ENCODE results near the gene PMFBP1.
"Not testable (repeated sequence)": the region's sequence is repeated elsewhere in the genome, so short reads cannot be mapped to it uniquely, and the experiment has no call there.

DNA sequence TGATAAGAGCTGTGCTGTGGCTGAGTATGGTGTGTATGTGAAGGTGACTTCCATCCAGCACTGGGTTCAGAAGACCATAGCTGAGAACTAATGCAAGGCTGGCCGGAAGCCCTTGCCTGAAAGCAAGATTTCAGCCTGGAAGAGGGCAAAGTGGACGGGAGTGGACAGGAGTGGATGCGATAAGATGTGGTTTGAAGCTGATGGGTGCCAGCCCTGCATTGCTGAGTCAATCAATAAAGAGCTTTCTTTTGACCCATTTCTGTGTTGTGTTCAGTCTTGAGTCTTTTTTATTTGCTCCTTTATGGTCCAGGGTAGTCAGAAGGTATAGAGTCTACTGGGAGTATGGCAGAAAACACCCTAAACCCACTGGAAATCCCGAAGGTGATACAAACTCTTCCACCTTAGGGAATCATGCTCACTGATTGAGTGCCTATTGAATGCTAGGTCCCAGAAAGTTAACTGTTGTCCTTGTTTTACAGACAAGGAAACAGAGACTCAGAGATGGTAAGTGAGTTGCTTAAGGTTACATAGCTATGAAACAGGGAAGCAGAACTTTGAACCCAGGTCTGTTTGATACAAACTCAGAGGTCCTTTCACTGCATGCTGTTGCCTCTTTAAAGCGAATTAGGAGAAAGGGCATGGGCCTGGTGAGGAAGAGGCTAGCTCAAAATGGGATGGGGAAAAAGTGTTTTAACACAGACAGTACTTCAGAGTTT lies 94.8 kb downstream of the PMFBP1 start:
- not testable (repeated sequence) for TF ChIP-seq CTCF (IDR thresholded peaks at IDR 0.05; ENCODE audit: poor library complexity, severe bottlenecking); EZH2 (IDR thresholded peaks at IDR 0.05; ENCODE audit: borderline replicate concordance, insufficient read depth, low read length, poor library complexity, severe bottlenecking); SMC3 (conservative IDR thresholded peaks at IDR 0.05; ENCODE audit: poor library complexity); RAD21 (conservative IDR thresholded peaks at IDR 0.05); POLR2AphosphoS5 (IDR thresholded peaks at IDR 0.05)
- TF ChIP-seq, protein P1, sequence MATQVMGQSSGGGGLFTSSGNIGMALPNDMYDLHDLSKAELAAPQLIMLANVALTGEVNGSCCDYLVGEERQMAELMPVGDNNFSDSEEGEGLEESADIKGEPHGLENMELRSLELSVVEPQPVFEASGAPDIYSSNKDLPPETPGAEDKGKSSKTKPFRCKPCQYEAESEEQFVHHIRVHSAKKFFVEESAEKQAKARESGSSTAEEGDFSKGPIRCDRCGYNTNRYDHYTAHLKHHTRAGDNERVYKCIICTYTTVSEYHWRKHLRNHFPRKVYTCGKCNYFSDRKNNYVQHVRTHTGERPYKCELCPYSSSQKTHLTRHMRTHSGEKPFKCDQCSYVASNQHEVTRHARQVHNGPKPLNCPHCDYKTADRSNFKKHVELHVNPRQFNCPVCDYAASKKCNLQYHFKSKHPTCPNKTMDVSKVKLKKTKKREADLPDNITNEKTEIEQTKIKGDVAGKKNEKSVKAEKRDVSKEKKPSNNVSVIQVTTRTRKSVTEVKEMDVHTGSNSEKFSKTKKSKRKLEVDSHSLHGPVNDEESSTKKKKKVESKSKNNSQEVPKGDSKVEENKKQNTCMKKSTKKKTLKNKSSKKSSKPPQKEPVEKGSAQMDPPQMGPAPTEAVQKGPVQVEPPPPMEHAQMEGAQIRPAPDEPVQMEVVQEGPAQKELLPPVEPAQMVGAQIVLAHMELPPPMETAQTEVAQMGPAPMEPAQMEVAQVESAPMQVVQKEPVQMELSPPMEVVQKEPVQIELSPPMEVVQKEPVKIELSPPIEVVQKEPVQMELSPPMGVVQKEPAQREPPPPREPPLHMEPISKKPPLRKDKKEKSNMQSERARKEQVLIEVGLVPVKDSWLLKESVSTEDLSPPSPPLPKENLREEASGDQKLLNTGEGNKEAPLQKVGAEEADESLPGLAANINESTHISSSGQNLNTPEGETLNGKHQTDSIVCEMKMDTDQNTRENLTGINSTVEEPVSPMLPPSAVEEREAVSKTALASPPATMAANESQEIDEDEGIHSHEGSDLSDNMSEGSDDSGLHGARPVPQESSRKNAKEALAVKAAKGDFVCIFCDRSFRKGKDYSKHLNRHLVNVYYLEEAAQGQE (IDR thresholded peaks at IDR 0.05; ENCODE audit: borderline replicate concordance), result not testable (repeated sequence)
